ENCODE results near the gene NTN4. TPM values are rescaled to one million over a fixed set of nuclear protein-coding genes. Genes with fewer than 3 reads are reported as not detected.
"Not testable (repeated sequence)": the region's sequence is repeated elsewhere in the genome, so short reads cannot be mapped to it uniquely, and the experiment has no call there.

NTN4 gene
- total RNA-seq, 2 donors from 2014 or later = 79.2 to 118 TPM

DNA sequence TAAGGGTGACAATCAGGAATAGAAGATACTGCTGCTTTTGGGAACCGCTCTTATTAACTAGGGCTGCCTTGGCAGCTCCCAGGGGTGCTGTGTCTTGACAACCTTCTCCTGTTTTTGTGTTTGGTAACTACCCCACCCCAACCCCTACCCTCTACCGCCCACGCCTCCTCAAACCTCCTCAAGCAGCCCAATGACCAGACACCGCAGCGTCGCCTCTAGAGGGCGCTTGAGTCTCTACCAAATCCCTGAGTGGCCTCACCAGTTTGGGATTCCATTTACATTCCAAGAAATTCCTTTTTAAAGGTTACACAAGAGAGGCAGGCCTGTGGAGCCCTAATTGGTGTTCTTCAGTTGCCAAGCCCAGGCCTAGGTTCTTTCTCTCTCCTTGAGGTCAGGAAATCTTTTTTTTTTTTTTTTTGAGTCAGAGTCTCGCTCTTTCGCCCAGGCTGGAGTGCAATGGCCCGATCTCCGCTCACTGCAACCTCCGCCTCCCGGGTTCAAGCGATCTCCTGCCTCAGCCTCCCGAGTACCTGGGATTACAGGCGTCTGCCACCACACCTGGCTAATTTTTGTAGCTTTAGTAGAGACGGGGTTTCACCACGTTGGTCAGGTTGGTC is 166.9 kb downstream of the NTN4 start:
- H3K4me1 ChIP-seq (replicated peaks) = peaks cover 7% of the 10 kb centered on the region
- TF ChIP-seq POLR2AphosphoS5 (IDR thresholded peaks at IDR 0.05) (peak; percentile 22), POLR2A (IDR thresholded peaks at IDR 0.05) (no peak)
- TF ChIP-seq, protein P1, sequence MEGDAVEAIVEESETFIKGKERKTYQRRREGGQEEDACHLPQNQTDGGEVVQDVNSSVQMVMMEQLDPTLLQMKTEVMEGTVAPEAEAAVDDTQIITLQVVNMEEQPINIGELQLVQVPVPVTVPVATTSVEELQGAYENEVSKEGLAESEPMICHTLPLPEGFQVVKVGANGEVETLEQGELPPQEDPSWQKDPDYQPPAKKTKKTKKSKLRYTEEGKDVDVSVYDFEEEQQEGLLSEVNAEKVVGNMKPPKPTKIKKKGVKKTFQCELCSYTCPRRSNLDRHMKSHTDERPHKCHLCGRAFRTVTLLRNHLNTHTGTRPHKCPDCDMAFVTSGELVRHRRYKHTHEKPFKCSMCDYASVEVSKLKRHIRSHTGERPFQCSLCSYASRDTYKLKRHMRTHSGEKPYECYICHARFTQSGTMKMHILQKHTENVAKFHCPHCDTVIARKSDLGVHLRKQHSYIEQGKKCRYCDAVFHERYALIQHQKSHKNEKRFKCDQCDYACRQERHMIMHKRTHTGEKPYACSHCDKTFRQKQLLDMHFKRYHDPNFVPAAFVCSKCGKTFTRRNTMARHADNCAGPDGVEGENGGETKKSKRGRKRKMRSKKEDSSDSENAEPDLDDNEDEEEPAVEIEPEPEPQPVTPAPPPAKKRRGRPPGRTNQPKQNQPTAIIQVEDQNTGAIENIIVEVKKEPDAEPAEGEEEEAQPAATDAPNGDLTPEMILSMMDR (IDR thresholded peaks at IDR 0.05) = peak in 3 of 4 experiments; percentile 60 to 63 (median 62)
- intact Hi-C loops (cut with DNase I) = no loop called here
- no peaks in the 10 kb centered on the region for H3K27me3 ChIP-seq (replicated peaks; ENCODE audit: insufficient read depth)
- H3K36me3 ChIP-seq = no peaks in the 10 kb centered on the region
- peak; percentile 56 for DNase-seq (ENCODE audit: low spot score)
- WGBS = 62% methylated on average over 17 of the region's 18 CpGs
- no peak overlapping the region for H3K27ac ChIP-seq
- H3K4me3 ChIP-seq = no peak overlapping the region
- H3K9me3 ChIP-seq = no peaks in the 10 kb centered on the region

DNA sequence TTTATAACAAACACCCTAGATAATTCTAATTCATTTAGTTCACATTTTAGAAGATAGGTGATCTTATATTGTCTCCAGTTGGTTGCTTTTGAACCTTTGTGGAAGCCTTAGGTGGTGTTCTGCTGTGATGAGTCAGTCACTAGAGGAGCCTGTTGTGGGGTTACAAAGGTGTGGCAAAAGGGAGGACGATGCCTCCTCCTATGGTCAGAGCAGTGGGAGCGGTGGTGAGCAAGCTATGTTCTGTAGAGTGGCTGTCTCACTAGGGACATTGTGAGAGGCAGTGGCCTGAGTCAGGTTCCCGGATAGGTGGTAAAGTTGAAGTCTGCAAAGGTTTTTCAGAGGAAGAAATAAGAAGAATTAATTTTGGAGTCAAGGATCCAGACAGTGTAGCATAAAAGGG is 167.7 kb downstream of the NTN4 start:
- no peaks in the 10 kb centered on the region for H3K27me3 ChIP-seq (replicated peaks; ENCODE audit: insufficient read depth)
- intact Hi-C loops (cut with DNase I) = no loop called here
- WGBS = 95% methylated on average over 3 of the region's 3 CpGs
- H3K4me1 ChIP-seq (replicated peaks) = peaks cover 7% of the 10 kb centered on the region
- no peak for DNase-seq (ENCODE audit: low spot score)
- H3K36me3 ChIP-seq = no peaks in the 10 kb centered on the region
- H3K4me3 ChIP-seq = no peak overlapping the region
- H3K27ac ChIP-seq = no peak overlapping the region
- TF ChIP-seq, protein P1 (IDR thresholded peaks at IDR 0.05) = no peak
- TF ChIP-seq POLR2A (IDR thresholded peaks at IDR 0.05) (no peak), POLR2AphosphoS5 (IDR thresholded peaks at IDR 0.05) (no peak)
- no peaks in the 10 kb centered on the region for H3K9me3 ChIP-seq

DNA sequence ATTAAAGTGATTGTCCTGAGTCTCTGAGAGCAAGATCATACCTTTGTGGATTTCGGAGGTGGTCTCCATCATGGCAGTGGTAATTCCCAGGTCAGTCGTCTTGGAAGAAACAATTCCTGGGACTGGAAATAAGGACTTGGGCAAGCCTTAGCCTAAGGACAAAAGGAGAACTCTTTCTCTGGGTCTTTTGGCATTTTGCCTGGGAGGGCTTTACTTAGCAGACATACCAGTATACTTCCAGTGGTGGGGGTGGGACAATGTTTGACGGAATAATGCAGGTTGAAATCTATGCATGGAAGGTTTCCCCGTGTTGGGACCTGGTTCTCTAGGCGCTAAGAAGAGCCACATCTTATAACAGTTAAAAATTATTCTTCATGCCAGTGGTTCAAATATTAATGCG is 168.8 kb downstream of the NTN4 start:
- H3K27me3 ChIP-seq (replicated peaks; ENCODE audit: insufficient read depth) = no peaks in the 10 kb centered on the region
- H3K27ac ChIP-seq = no peak overlapping the region
- DNase-seq (ENCODE audit: low spot score) = no peak
- H3K36me3 ChIP-seq = no peaks in the 10 kb centered on the region
- H3K9me3 ChIP-seq = no peaks in the 10 kb centered on the region
- WGBS = 87% methylated on average over 6 of the region's 6 CpGs
- TF ChIP-seq, protein P1 (IDR thresholded peaks at IDR 0.05) = no peak
- TF ChIP-seq POLR2A (IDR thresholded peaks at IDR 0.05) = no peak
- no peak for TF ChIP-seq POLR2AphosphoS5 (IDR thresholded peaks at IDR 0.05)
- H3K4me1 ChIP-seq (replicated peaks) = no peaks in the 10 kb centered on the region
- H3K4me3 ChIP-seq = no peak overlapping the region
- intact Hi-C loops (cut with DNase I) = no loop called here

DNA sequence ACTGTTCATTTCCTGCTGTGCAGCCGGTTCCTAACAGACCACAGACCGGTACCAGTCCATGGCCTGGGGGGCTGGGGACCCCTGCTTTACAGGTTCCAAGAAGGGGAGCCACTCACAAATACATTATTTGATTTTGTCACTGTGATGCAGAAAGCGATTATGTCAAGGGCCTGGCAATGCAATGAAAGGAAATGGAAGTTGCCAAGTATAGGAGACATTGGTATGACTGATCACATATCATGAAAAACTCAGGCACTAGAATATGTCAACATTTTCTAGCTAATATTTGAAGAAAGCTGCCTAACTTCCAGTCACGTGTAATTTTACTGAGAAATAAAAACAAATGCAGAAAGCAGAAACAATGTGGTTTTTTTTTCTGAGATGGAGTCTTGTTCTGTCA is 170.4 kb downstream of the NTN4 start:
- intact Hi-C loops (cut with DNase I) = no loop called here
- Histone ChIP-seq H3K4me1 (replicated peaks) (no peaks in the 10 kb centered on the region), H3K4me3 (no peak overlapping the region), H3K36me3 (no peaks in the 10 kb centered on the region), H3K9me3 (no peaks in the 10 kb centered on the region), H3K27ac (no peak overlapping the region), H3K27me3 (replicated peaks; ENCODE audit: insufficient read depth) (no peaks in the 10 kb centered on the region)
- TF ChIP-seq POLR2A (IDR thresholded peaks at IDR 0.05) = no peak
- TF ChIP-seq, protein P1 (IDR thresholded peaks at IDR 0.05) = no peak
- TF ChIP-seq POLR2AphosphoS5 (IDR thresholded peaks at IDR 0.05) = no peak
- 75% methylated on average over 4 of the region's 4 CpGs for WGBS
- DNase-seq (ENCODE audit: low spot score) = no peak

DNA sequence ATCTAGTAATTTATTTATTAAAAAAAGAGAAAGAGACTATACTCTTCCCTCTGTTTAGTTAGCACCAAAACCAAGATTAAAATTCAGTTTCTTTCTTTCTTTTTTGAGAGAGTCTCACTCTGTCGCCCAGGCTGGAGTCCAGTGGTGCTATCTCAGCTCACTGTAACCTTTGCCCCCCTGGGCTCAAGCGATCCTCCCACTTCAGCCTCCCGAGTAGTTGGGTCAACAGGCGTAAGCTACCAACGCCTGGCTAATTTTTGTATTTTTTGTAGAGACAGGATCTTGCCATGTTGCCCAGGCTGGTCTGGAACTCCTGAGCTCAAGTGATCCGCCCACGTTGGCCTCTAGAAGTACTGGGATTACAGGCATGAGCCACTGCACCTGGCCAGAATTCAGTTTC is 174.1 kb downstream of the NTN4 start:
- intact Hi-C loops (cut with DNase I); DNase-seq (ENCODE audit: low spot score); H3K4me1 ChIP-seq (replicated peaks); H3K36me3 ChIP-seq; H3K27me3 ChIP-seq (replicated peaks; ENCODE audit: insufficient read depth); H3K4me3 ChIP-seq; H3K9me3 ChIP-seq; H3K27ac ChIP-seq: not testable (repeated sequence)
- WGBS = 94% methylated on average over 2 of the region's 7 CpGs

Measured in prostate gland (tissue), 2 donors.